ENCODE results near the gene CFAP74. TPM values are rescaled to one million over a fixed set of nuclear protein-coding genes. Genes with fewer than 3 reads are reported as not detected.

The CFAP74 gene
- total and polyA plus RNA-seq, 9 of the 15 experiments (the other 6 are each of a cell fraction or from before 2014, with no cell fraction given): 0.03 to 0.15 (median 0.05) TPM; not detected in 6

DNA sequence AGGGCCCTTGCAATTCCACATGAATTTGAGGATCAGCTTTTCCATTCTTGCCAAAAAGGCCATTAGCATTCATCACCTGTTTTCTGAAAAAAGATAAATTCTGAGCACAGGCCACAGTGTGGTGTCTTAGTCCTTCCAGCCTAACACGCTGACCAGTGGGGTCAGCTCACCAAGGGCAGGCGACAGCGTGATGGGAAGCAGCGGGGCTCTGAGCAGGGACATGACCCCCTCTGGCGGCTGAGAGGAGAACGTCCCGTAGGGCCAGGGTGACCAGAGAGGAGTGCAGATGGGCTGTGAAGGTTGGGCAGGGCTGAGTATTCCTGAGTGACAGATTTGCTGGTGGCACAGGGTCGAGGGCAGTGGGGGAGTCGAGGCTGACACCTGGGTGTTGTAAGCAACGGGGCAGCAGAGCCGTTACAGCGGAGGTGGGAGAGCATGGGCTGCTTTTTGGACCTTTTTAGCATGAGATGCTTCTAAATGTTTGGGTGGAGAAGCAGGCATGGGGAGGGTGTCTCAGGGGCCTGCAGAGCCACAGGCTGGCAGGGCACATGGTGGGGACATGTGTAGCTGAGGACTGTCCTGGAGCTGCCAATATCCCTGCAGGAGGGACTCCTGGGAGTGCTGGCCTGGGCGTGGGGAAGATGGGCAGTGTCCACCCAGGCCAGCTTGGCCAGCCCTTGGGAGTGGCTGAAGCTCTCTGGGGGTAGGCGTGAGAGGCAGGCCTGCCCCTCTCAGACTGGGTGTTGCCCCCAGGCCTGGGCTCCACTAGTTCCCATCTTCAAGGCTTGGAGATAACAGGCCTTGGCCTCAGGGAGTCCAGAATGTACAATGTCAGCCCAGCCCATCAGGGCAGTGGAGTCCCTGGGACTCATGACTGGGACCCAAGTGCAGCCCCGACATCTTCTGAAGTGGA, 97.1 kb downstream of the CFAP74 start:
- no TSS peak for BruUV-seq (replicated peaks)
- H2AFZ ChIP-seq (ENCODE audit: low read depth, low read length): peak overlapping the region; percentile 84
- WGBS (ENCODE audit: insufficient coverage, low coverage, missing lambda C conversion rate): 12% methylated on average over 15 of the region's 15 CpGs
- in situ Hi-C loops (cut with MboI): loop anchor here (5.0 kb wide), 1 partner anchor 119 kb away; no protein-coding TSS in a partner anchor
- H3K36me3 ChIP-seq (ENCODE audit: control insufficient read depth, insufficient read depth, low read length): no peaks in the 10 kb centered on the region
- intact Hi-C loops (cut with micrococcal nuclease): loop anchor here (2.0 to 5.0 kb wide), 3 partner anchors 48 to 394 kb away; partner anchors contain the start of gene ATAD3A
- no peak overlapping the region for H3K4me3 ChIP-seq
- H3K27me3 ChIP-seq (ENCODE audit: control insufficient read depth in 2 of 2, insufficient read depth in 2 of 2, low read length in 2 of 2): no peaks in the 10 kb centered on the region
- peaks cover 12 to 56% of the 10 kb centered on the region in 2 experiments; a peak in 4 of 5 replicates for H3K4me1 ChIP-seq (replicated peaks in 1 of 2; ENCODE audit: control insufficient read depth in 2 of 2, insufficient read depth in 2 of 2, low read length in 2 of 2)
- no peaks in the 10 kb centered on the region for H4K20me1 ChIP-seq (replicated peaks; ENCODE audit: control insufficient read depth, insufficient read depth, low read length)
- ChIA-PET CTCF (ENCODE audit: low intra/inter-chr PET ratio) (interaction anchor here (0.7 to 2.1 kb wide), 3 partner anchors 48 to 117 kb away, joined by 3 to 6 read pairs (median 4); no protein-coding TSS in a partner anchor), POLR2A (interaction anchor here (0.6 to 1.3 kb wide), 11 partner anchors 10 to 879 kb away, joined by 3 to 5 read pairs (median 3); no protein-coding TSS in a partner anchor)
- no peaks in the 10 kb centered on the region for H3K9me1 ChIP-seq (ENCODE audit: control insufficient read depth, insufficient read depth, low read length)
- peaks cover 7% of the 10 kb centered on the region; the same call in 2 of the 3 replicates for H3K79me2 ChIP-seq (ENCODE audit: control insufficient read depth, insufficient read depth, low read length)
- 0 out of 2 replicates have a peak, but pooled peaks cover 2% of the 10 kb centered on the region for H3K9me3 ChIP-seq (replicated peaks; ENCODE audit: control insufficient read depth, insufficient read depth, low read depth, low read length)
- ATAC-seq (peak; percentile 88), DNase-seq (ENCODE audit: extremely low read depth in 1 of 4, low spot score in 3 of 4) (peak; percentile 79 to 94 (median 86)), FAIRE-seq (peak; percentile 98)
- no peak overlapping the region for H3K4me2 ChIP-seq (ENCODE audit: insufficient read depth, low read length)
- no peak overlapping the region for H3K27ac ChIP-seq (ENCODE audit: extremely low read depth, low read depth, low read length)
- peak overlapping the region; percentile 4 to 72; a peak in 3 of 4 replicates for H3K9ac ChIP-seq (ENCODE audit: insufficient read depth in 1 of 2, low read depth in 2 of 2, low read length in 2 of 2)
- no peak for TF ChIP-seq ZNF274 (IDR thresholded peaks at IDR 0.05; ENCODE audit: borderline replicate concordance, low read depth, low read length)
- TF ChIP-seq PRDM10 (IDR thresholded peaks at IDR 0.05; ENCODE audit: partially characterized antibody): peak; percentile 79
- no peak for TF ChIP-seq TCF7L2 (IDR thresholded peaks at IDR 0.05; ENCODE audit: low read depth, low read length)
- TF ChIP-seq HNRNPL (IDR thresholded peaks at IDR 0.05; ENCODE audit: low read depth, low read length): no peak
- TF ChIP-seq, protein P1, sequence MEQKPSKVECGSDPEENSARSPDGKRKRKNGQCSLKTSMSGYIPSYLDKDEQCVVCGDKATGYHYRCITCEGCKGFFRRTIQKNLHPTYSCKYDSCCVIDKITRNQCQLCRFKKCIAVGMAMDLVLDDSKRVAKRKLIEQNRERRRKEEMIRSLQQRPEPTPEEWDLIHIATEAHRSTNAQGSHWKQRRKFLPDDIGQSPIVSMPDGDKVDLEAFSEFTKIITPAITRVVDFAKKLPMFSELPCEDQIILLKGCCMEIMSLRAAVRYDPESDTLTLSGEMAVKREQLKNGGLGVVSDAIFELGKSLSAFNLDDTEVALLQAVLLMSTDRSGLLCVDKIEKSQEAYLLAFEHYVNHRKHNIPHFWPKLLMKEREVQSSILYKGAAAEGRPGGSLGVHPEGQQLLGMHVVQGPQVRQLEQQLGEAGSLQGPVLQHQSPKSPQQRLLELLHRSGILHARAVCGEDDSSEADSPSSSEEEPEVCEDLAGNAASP (IDR thresholded peaks at IDR 0.05): no peak
- TF ChIP-seq ZBTB43 (CRISPR knock-in tag; IDR thresholded peaks at IDR 0.05): no peak
- peak in 1 of 2 experiments; percentile 31; a peak in 1 of 4 replicates for TF ChIP-seq NRF1 (conservative IDR thresholded peaks at IDR 0.05 in 1 of 2, IDR thresholded peaks at IDR 0.05 in 1 of 2)
- TF ChIP-seq FOXJ2 (tag; IDR thresholded peaks at IDR 0.05): no peak
- TF ChIP-seq BMI1 (IDR thresholded peaks at IDR 0.05; ENCODE audit: low read length): no peak
